Measurements from ENCODE around the gene EPHB1.

EPHB1 gene

GRCh38 chr3:134801204-134801958, 6.3 kb downstream of the EPHB1 start:
- no peak for DNase-seq (ENCODE audit: low spot score)
- no peak for TF ChIP-seq CTCF (IDR thresholded peaks at IDR 0.05; ENCODE audit: extremely low read depth, missing control alignments)

GRCh38 chr3:134802428-134803050, 7.5 kb downstream of the EPHB1 start:
- DNase-seq (ENCODE audit: low spot score) = no peak
- no peak for TF ChIP-seq CTCF (IDR thresholded peaks at IDR 0.05; ENCODE audit: extremely low read depth, missing control alignments)

- peak; percentile 25 for DNase-seq (ENCODE audit: low spot score)
- TF ChIP-seq CTCF (IDR thresholded peaks at IDR 0.05; ENCODE audit: extremely low read depth, missing control alignments) = no peak
Measured at GRCh38 chr3:134803051-134803505, 8.0 kb downstream of the EPHB1 start.

GRCh38 chr3:134803652-134804051, 8.6 kb downstream of the EPHB1 start:
- DNase-seq (ENCODE audit: low spot score) = no peak
- no peak for TF ChIP-seq CTCF (IDR thresholded peaks at IDR 0.05; ENCODE audit: extremely low read depth, missing control alignments)

GRCh38 chr3:134804508-134805480, 9.7 kb downstream of the EPHB1 start:
- DNase-seq (ENCODE audit: low spot score) = no peak
- TF ChIP-seq CTCF (IDR thresholded peaks at IDR 0.05; ENCODE audit: extremely low read depth, missing control alignments) = no peak

- no peak for DNase-seq (ENCODE audit: low spot score)
- no peak for TF ChIP-seq CTCF (IDR thresholded peaks at IDR 0.05; ENCODE audit: extremely low read depth, missing control alignments)
Measured at GRCh38 chr3:134807189-134807588, 12.1 kb downstream of the EPHB1 start.

All from GM20000 (cell line).